Measurements from ENCODE around the gene DEPDC1. TPM values are rescaled to one million over a fixed set of nuclear protein-coding genes. Genes with fewer than 3 reads are reported as not detected.

The DEPDC1 gene
- total and polyA plus RNA-seq, 3 donors from 2014 or later, result 7.7 to 12.7 (median 10.8) TPM

- Histone ChIP-seq H3K9me3 (no peaks in the 10 kb centered on the region), H3K4me1 (no peaks in the 10 kb centered on the region), H3K27me3 (no peaks in the 10 kb centered on the region), H3K27ac (no peak overlapping the region), H3K4me3 (no peak overlapping the region), H3K36me3 (ENCODE audit: low read depth, missing control alignments) (no peaks in the 10 kb centered on the region)
- 71 to 74% methylated on average over 2 of the region's 2 CpGs for WGBS, 2 donors
- no peak for DNase-seq
- TF ChIP-seq CTCF (IDR thresholded peaks at IDR 0.05), result peak in 1 of 3 experiments; percentile 36
- no peak for TF ChIP-seq POLR2A (IDR thresholded peaks at IDR 0.05)
- intact Hi-C loops (cut with DNase I; ENCODE audit: low total_unique reads), result no loop called here
Measured at GRCh38 chr1:68470388-68470970, 26.4 kb downstream of the DEPDC1 start.

GRCh38 chr1:68464891-68465290 is 32.0 kb downstream of the DEPDC1 start:
- Histone ChIP-seq H3K9me3 (no peaks in the 10 kb centered on the region), H3K36me3 (ENCODE audit: low read depth, missing control alignments) (no peaks in the 10 kb centered on the region), H3K27ac (no peak overlapping the region), H3K4me3 (no peak overlapping the region), H3K27me3 (no peaks in the 10 kb centered on the region), H3K4me1 (no peaks in the 10 kb centered on the region)
- no peak for DNase-seq
- WGBS, 2 donors, result 57 to 58% methylated on average over 6 of the region's 6 CpGs
- TF ChIP-seq POLR2A (IDR thresholded peaks at IDR 0.05), result no peak
- no peak for TF ChIP-seq CTCF (IDR thresholded peaks at IDR 0.05)
- intact Hi-C loops (cut with DNase I; ENCODE audit: low total_unique reads), result no loop called here

DNA sequence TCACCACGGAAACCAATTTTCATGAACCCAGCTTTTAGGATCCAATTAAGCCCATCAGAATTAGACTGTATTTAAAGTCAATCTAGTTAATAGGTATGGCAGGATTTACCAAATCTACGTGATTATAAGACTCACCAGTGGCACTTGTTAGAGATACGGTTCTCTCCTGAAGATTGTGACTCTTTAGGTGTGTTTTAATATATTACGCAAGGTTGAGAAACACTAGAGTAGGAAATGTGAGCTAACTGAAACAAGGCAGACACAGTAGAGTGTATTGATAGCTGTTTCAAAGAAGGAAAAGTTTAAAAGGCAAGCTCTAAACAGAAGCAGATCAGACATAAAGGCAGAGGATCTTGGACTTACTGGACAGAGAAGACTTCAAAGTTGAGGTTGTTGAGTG is 35.9 kb downstream of the DEPDC1 start:
- Histone ChIP-seq H3K9me3 (no peaks in the 10 kb centered on the region), H3K27ac (no peak overlapping the region), H3K4me1 (no peaks in the 10 kb centered on the region), H3K4me3 (no peak overlapping the region), H3K36me3 (ENCODE audit: low read depth, missing control alignments) (no peaks in the 10 kb centered on the region), H3K27me3 (no peaks in the 10 kb centered on the region)
- intact Hi-C loops (cut with DNase I; ENCODE audit: low total_unique reads), result no loop called here
- no peak for DNase-seq
- TF ChIP-seq CTCF (IDR thresholded peaks at IDR 0.05), result no peak
- no peak for TF ChIP-seq POLR2A (IDR thresholded peaks at IDR 0.05)
- 93 to 95% methylated on average over 4 of the region's 4 CpGs for WGBS, 2 donors

GRCh38 chr1:68459796-68460195 is 37.1 kb downstream of the DEPDC1 start:
- no peak for DNase-seq
- no peaks in the 10 kb centered on the region for H3K4me1 ChIP-seq
- H3K27ac ChIP-seq, result no peak overlapping the region
- H3K27me3 ChIP-seq, result no peaks in the 10 kb centered on the region
- no peaks in the 10 kb centered on the region for H3K36me3 ChIP-seq (ENCODE audit: low read depth, missing control alignments)
- intact Hi-C loops (cut with DNase I; ENCODE audit: low total_unique reads), result no loop called here
- no peaks in the 10 kb centered on the region for H3K9me3 ChIP-seq
- no peak for TF ChIP-seq POLR2A (IDR thresholded peaks at IDR 0.05)
- TF ChIP-seq CTCF (IDR thresholded peaks at IDR 0.05), result no peak
- H3K4me3 ChIP-seq, result no peak overlapping the region
- WGBS, 2 donors, result 88% methylated on average over 1 of the region's 1 CpG

- DNase-seq, result no peak
- Histone ChIP-seq H3K27me3 (no peaks in the 10 kb centered on the region), H3K36me3 (ENCODE audit: low read depth, missing control alignments) (no peaks in the 10 kb centered on the region), H3K4me1 (no peaks in the 10 kb centered on the region), H3K9me3 (no peaks in the 10 kb centered on the region), H3K4me3 (no peak overlapping the region), H3K27ac (no peak overlapping the region)
- TF ChIP-seq POLR2A (IDR thresholded peaks at IDR 0.05), result no peak
- TF ChIP-seq CTCF (IDR thresholded peaks at IDR 0.05), result no peak
- 68 to 71% methylated on average over 2 of the region's 2 CpGs for whole genome bisulfite sequencing, 2 donors
- intact Hi-C loops (cut with DNase I; ENCODE audit: low total_unique reads), result no loop called here
Measured at GRCh38 chr1:68459091-68459490, 37.8 kb downstream of the DEPDC1 start.
